Stimulated activated CD4-positive, alpha-beta T cell treated with anti-CD3 and anti-CD28 coated beads, Interleukin-1b, Interleukin-23, amount 100 ng/mL, for 4 hours (primary cell): ENCODE data around the gene TGFBR1.
"Not testable (repeated sequence)": the region's sequence is repeated elsewhere in the genome, so short reads cannot be mapped to it uniquely, and the experiment has no call there.

Experiments
- DNase-seq, 2 donors: peaks; one replicate each; pipeline ENCODE4 v3.0.0-alpha.2; 2020; ENCODE audit warnings: low read depth in 2 of 2

Gene TGFBR1

DNA sequence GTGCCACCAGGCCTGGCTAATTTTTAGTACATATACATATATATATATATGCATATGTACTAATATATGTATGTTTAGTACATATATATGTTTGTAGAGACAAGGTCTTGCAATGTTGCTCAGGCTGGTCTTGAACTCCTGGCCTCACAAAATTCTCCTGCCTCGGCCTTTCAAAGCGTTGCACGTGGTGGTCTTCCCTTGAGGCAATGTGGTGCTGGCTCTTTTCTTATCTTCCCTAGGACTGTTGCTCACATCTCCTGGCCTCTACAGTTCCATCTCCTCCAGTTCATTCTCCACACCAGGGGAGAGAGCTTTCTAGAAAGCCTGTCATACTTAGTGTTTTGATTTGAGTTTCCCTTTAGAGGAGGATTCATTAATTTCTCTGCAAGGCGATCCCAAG is 28.9 kb upstream of the TGFBR1 start:
- no peak for DNase-seq

DNA sequence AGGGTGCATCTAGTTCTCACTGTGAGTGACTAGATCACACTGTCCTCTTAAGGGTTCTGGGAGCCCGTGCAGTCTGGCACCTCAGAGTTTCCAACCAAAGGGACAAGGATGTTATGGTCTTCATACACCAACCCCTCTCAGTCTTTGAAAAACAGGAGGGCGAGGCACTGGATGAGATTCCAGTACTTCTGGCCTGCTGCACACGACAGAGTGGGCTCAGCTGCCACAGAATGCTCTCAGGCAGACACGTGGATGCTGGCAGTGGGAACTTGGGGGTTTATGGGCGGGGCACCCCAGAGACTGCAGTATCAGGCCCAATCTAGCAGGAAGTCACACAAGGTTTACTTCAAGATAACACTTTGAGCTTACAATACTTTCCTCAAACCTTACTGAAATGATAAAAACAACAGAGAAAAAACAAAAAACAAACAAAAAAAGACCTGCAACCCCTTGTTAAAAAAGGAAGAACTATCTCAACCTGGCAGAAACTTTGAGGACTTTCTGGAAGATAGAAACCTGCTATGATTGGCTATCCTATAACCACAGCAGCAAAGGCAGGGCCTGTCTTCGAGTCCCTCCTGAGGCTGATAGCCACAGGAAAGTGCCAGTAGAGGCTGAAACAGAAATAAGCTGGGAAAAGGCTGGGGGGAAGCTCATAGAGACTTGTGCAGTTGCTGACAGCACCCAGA is 28.3 kb upstream of the TGFBR1 start:
- DNase-seq: no peak

DNA sequence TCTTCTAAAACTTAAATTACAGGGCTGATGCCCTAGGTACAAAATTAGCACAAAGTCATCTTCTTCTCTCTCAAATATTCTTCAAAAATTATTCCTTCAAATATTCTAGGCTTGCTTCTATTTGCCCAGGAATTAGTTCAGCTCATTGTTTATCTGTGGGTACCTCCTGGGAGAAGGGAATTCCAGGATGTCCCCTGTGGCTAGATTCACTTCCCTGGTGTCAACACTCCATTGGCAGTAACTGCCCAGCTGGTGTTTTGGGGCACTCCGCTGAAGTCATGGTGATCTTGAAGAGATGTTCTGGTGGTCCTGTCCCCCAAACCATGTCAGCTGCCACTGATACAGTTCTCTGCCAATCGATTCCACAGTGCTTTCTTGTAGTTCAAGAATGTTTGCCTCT is 26.2 kb upstream of the TGFBR1 start:
- no peak for DNase-seq

DNA sequence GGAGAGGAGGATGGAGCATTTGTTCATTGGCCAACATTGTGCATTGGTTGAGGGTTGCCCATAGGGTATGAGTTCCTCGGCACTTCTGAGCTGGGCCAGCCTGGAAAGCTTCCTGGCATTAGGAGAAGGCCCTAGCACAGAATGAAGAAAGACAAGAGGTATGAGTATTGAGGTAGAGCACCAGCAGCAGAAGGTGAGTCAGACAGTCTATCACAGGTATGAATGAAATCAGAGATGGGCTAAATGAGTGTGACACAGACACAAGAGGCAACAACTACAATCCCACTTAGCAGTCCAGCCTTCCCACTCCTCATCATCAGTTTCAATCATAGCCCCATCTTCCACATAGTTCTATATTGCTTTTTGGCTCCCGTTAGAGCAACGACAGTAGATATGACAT is 25.4 kb upstream of the TGFBR1 start:
- DNase-seq: no peak

DNA sequence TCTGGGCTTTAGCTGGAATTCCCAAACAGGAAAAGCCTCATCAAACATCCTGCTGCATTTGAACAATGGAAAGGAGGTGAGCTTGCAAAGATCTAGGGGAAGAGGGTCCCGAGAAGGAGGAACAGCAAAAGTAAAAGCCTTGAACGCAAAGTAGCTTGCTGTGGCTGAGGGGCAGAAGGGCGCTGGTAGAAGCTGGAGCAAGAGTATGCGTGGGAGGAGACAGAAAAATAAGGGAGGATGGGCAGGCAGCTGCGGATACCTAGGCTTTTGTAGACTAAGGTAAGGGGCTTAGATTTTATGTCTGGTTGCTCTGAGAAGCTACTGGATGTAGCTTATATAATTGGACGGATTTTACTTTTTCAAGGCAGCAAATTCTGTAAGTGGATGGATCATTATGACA is 21.9 kb upstream of the TGFBR1 start:
- no peak for DNase-seq

DNA sequence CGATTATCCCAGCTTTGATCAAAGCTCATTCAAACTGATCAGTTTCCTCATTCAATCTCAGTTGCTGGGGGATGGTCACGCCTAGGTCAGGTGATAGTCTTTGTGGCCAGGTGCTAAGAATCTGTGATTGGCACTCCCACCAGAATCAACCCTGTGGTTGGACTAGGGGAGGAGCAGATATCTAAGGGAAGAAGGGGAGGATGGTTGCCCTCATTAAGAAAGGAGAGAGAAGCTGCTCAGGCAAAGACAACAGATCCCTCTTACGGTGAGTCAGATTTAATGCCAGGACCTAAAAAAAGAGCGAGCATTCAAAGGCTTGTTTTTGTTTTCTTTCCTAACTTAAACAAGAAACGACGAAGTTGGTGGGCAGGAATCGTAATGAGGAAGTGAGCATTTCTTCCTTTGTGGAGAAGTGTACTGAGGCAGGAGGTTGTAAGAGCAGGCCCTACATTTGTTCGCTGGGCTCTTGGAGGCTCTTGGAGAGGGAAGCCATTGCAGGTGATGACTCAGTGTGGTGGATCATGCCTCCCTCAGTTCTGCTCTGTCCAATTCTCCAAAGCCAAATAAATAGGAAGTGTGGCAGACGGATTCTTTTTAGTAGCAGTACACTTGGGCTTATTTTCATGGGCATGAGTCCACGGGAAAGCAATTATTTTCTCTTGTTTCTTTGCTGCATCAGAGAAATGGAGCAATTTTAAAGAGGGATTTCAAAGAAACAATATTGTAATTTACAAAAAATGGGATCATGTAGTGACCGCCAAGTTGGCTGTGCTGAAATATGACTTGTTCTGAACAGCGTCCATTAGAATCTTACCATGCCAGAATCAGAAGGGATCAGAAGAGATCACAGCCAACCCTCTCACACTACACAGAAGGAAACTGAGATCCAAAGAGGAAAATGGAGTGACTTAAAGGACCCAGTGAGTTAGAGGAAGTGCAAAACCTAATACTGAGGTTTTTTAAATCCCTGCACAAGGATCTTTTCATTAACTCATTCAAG is 18.7 kb upstream of the TGFBR1 start:
- DNase-seq: no peak

DNA sequence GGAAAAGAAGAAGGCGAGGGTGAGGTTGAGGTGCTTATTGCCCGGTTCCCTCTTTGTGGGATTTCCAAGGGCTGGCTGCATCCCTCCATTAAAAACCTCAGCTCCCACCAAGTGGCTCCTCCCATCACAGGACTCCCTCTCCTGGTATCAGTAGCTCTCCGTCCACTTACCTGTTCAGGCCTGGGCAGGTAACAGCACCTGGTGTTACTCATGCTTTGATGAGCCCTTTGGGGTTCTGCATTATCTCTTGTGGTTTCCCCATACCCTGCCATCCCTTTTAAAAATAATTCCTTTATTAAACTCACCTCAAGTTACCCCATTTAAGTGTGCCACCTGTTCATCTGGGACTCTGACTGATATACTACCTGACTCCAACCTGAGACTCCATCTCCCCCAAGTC is 17.5 kb upstream of the TGFBR1 start:
- DNase-seq: no peak

DNA sequence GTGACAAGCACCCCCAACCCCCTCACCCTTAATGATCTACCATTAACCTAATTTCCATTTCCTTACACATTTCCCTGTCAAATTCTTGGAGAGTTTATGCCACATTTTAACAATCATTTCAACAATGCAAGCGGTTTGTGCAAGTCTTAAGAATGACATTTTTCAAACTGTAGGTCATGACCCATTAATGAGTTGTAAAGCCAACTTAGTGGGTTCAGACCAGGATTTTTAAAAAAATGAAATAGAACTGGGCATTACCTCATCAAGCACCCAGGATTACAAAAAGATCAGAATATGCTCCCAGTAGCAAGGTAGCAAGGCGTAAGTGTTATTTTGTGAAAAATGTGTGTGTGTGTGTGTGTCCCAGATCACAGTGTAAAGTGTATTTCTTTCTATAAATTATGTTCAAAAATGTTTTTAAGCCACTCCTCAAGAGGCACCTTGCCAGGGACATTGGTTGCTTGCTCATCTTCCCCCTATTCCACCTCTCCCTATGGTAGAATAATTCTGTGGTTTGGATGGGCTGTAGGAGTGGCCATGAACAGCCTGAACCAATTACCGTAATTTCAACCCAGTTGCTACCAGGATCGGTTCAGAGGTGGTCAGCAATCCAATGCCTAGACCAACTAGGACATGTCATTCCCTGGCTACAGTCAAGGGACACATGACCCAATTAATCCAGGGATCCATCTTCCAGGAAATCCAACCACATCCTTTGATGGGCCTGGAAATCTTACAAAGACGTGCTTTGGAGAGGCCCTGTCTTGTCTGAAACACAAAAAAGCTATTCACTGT is 14.4 kb upstream of the TGFBR1 start:
- DNase-seq: no peak

DNA sequence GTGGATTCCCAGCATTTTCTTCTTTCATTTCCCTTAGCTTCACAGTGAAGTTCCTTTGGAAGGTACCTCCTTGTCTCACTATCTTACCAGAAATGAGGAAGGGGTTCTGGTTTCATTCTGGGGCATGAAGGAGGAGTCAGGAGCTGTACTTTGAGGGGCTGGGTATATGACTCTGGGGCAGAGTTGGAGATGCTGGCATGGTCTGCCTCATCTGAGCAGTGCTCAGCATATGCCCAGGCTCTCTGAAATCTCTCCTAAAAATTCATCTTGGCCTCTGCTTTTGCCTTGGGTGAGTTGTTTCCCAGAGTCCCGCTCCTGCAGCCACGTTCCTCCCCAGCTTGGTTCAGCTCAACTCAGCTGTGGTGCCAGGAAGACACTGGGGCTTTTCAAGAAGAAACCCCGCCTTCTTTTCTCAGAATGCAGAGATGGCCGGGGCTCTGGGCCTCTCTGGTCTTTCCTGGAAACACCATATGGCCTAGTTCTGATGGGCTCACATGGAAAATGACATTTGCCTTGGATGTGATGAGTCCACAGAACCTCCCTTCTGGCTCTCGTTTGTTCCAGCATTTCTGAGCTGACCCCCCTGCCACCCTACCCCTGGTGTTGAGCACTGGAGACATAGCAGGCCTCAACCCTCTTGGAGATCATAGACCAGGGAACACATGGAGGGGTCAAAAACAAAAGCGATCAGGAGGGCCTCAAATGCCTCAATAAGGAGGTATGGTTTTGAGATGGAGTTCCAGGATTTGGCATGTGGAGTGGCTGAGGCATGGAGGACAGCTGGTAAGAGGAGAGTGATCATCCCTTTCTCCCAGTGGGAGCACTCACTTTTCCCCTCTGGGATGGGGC is 12.0 kb upstream of the TGFBR1 start:
- DNase-seq: no peak

DNA sequence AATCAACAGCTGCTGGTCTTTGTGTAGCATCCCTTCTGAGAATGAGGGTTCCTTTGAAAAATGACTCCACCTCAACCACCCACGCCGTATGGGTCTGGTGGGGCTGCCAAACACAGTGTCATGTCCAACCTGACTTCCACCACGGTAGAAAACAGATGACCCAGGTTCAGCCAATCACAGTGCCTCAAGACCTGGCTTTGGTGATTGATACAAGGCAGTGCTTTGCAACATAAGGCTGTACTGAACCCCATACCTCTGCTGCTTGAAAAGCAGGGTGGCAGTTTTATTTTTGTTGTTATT is 11.5 kb upstream of the TGFBR1 start:
- DNase-seq: no peak

DNA sequence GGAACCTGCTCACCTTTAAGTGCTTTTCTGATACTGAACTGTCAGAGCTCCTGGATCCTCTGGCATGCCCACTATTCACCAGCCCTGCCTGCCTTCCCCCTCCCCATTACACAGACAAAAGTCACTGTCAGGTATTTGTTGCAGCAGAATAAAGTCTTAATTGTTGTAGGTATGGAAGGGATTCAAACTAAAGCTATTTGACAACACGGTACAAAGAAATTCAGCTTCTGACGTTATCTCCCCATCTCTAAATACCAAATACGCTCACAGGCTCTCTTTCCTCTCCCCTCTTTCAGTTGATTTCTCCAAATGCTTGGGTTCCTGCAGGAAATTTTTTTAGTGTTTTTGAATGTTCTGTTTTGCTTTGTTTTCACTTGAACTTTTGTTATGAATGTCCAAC is 9.3 kb upstream of the TGFBR1 start:
- DNase-seq: no peak

DNA sequence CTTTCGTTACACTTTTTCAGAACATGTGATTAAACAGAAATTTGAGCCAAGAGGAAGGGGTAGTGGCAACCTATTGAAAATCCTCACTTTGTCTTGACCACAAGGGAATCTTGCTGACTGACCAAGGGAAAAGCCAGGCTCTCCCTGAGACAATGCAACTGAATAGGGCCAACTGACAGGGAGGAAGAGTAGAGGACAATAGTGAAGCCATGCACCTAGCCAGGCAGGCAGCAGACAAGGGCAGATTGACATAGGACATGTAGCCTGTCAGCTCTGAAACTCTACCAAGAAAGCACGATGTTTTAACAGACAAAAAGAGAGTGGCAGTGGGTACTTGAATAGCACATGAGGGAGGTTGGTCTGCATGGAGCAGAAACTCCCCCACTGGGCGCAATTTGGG is 8.5 kb upstream of the TGFBR1 start:
- no peak for DNase-seq

DNA sequence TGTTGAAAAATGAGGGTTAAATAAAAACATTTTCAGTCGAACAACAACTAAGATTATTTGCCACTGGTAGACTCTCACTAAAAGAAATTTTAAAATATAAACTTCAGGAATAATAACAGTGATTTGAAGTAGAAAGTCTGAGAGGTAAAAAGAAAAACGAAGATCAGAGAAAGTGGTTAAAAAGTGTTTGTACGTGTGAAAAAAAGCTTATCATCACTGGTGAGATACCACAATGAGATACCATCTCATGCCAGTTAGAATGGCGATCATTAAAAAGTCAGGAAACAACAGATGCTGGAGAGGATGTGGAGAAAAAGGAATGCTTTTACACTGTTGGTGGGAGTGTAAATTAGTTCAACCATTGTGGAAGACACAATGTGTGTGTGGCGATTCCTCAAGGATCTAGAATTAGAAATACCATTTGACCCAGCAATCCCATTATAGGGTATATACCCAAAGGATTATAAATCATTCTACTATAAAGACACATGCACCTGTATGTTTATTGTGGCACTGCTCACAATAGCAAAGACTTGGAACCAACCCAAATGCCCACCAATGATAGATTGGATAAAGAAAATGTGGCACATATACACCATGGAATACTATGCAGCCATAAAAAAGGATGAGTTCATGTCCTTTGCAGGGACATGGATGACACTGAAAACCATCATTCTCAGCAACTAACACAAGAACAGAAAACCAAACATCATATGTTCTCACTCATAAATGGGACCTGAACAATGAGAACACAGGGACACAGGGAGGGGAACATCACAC is 4.9 kb upstream of the TGFBR1 start:
- DNase-seq: not testable (repeated sequence)

DNA sequence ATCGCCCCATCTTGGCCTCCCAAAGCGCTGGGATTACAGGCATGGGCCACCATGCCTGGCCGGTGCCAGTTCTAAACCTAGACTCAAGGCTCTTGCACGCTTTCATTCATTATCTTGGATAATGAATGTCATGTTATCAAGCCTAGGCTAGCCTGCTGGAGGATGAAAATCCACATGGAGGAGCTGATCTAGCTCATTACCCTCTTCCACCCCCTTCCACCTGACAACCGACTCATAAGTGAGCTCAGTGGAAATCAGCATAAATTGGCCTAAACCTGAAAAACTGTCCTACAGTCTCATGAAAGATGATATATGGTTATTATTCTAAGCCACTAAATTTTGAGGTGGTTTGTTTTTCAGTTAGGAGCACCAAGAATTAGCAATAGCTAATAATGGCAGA is 3.6 kb upstream of the TGFBR1 start:
- no peak for DNase-seq

DNA sequence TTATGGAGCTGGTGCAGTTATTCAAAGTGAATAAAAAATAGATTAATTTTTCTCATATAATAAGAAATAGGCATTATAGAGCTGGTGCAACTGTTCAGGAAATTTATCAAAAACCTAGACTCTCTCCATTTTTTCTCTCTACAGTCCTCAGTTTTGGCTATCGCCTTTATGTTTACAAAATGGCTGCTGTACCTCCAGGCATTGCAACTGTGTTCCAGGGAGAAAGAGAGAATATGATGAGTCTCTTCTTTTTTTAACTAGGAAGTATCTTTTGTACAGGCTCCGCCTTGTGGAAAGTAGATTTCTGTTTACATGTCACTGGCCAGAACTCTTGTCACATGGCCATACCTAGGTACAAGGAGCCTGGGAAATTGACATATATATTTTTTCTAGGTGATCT is 3.1 kb upstream of the TGFBR1 start:
- DNase-seq: no peak

DNA sequence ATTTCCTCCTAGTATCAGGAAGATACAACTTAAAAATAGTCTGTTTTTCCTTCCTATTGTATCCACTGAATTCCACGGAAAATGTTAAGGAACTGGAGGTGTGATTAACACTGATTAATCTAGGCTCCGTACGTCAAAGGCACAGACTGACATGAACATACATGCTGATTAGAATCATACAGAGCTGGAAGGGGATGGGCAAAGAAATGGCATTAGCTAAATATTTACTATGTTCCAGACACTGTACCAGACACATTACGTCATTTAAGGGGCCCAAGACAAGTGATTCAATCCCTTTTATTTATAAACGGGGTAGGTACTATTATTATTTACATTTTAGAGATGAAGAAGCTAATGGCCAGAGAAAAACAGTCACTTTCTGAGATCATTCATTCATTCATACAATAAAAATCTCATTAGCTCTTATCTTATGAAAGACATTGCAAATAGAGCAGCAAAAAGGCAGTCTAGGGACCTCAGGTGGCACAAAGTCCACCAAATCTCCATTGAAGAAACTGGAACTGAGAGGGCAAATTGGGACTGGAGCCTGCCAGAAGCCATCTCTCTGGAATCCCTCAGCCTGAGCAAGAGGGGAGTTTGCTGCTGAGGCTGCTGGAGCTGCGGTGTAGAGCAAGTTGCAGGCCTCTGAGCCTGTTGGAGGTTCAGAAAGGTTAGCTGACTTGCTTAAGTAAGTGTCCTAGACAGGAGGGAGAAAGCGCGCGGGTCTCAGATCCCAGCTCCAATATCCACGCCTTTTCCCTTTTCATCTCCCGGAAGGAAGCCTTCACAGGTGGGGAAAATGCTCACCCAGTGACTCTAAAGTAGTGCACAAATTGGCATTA is 1.6 kb upstream of the TGFBR1 start:
- DNase-seq: no peak

DNA sequence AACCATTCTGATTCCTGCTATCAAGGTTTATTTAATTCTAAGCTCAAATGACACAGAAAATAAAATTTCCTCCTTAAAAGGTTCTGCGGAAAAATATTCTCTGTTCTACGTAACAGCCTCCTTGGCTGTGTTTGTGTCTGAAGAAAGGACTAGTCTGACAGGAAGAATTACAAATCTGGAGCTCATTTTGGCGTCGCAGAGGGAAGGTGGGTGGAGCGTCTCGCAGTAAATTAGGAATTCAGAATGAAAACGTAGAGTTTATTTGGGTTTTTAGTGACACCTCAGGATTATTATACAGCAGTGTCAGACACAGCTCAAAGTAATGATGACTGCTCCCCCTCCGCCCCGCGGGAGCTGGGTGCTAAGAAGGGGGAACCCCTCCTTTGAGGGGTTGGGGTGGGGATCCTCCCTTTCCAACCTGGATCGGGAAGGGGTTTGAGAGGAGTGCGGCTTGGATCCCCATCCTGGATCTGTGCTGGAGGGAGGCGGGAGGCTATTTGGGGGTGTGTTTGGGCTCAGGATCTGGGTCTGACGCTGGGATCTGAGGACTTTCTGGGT is 933 bp upstream of the TGFBR1 start:
- DNase-seq: no peak

DNA sequence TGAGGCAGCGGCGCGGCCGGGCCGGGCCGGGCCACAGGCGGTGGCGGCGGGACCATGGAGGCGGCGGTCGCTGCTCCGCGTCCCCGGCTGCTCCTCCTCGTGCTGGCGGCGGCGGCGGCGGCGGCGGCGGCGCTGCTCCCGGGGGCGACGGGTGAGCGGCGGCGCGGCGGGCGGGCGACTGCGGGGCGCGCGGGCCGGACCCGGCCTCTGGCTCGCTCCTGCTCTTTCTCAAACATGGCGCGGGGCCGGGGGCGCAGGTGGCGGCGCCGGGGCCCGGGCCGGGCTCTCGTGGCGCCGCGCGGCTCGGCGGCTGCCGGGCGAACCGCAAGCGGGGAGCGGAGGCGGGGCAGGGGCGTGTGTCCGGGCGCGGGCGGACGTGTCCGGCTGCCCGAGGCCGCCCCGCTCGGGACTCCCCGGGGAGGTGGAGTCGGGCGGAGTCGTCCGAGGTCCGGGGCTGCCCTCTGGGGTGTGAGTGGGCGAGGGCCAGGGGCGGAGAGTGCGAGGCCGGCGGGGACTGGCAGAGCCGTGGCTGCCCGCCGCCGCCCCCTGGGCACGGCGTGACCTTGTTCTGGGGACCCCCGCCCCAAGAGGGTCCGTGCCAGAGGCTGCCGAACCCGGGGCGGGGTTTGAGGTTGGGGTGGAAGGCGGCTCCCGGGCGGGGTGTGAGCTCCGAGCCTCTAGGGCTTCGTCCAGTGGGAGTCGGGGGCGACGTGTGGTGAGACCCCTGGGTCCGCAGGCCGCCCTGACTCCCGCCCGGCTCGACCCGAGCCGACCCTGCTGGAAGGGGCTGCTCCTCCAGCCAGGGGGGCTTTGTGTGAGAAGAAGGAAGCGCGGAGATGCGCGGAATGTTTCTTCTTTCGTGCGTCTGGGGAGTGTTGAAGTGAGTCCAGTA is 485 bp downstream of the TGFBR1 start:
- DNase-seq: peak in 1 of 2 donors; percentile 17

DNA sequence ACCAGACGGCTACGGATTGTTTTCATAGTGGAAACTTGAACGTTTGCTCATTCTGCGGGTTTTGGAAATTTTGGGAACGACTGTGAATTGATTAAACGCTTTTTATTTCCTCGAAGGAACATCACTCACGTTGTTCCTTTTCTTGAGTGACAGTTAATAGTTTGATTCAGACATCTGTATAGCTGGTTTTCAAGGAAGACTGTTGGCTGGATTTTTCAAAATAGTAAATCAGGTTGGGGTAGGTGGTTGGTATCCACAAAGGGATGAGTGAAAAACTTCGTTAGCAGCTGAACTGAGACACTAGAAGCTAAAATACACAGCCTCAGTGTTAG is 1.1 kb downstream of the TGFBR1 start:
- DNase-seq: no peak
